ENCODE results near the gene CTNNBL1.

DNA sequence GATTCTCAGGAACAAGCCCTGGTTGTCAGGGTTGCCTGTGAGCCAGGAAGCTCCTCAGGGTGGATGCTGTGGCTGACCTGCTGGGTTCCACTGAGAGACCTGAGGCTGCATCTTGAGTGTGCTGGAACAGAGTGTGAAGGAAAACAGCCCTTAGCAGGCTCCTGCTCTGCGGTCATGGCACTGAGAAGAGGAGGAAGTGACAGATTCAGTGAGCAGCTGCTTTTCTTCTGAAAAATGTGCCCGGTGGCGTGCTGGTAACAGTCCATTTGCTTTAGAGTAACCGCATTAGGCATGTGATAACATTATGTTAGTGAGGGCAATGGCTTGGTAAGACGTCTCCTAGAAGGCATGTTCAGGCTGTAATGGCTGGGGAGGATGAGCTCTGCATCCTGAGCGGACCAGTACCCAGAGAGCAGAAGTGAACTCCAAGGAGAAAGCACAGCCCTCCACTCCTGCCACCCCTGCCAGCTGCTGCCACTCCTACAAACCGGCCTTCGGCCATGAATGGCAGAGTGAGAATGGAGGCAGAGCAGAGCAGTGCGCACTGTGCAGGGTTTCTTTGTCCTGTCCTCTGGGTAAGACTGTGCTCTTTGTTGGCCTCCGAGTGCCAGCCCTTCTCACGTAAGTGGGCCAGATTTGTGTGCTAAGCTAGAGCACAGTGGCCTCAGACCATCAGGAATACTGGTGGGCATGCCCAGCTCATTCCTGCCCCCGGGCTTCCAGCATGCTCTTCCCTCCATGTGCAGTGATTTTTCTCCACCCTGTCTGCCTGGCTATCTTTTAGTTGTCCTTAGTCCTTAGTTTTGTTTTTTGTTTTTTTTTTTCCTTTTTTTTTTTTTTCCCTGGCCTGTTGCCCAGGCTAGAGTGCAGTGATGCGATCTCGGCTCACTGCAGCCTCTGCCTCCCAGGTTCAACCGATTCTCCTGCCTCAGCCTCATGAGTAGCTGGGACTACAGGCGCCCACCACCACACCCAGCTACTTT is 111.0 kb downstream of the CTNNBL1 start:
- TF ChIP-seq, protein P1, sequence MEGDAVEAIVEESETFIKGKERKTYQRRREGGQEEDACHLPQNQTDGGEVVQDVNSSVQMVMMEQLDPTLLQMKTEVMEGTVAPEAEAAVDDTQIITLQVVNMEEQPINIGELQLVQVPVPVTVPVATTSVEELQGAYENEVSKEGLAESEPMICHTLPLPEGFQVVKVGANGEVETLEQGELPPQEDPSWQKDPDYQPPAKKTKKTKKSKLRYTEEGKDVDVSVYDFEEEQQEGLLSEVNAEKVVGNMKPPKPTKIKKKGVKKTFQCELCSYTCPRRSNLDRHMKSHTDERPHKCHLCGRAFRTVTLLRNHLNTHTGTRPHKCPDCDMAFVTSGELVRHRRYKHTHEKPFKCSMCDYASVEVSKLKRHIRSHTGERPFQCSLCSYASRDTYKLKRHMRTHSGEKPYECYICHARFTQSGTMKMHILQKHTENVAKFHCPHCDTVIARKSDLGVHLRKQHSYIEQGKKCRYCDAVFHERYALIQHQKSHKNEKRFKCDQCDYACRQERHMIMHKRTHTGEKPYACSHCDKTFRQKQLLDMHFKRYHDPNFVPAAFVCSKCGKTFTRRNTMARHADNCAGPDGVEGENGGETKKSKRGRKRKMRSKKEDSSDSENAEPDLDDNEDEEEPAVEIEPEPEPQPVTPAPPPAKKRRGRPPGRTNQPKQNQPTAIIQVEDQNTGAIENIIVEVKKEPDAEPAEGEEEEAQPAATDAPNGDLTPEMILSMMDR (IDR thresholded peaks at IDR 0.05): no peak
- no peak for TF ChIP-seq ZFX (IDR thresholded peaks at IDR 0.05; ENCODE audit: borderline replicate concordance)
